Urothelium cell line (cell line): Measurements from ENCODE around the gene SMPD3.
A peak's percentile ranks its signal among the peaks of the same experiment; 100 is the strongest.

Experiments used
- DNase-seq: peaks from one replicate; pipeline ENCODE4 v3.0.0; 2011; ENCODE audit warnings: low spot score, mixed read lengths
- FAIRE-seq: peaks from 2 replicates; lab custom pipeline; 2011; peaks lifted over from hg19 to GRCh38; lab: Jason Lieb, UNC

SMPD3 gene

DNA sequence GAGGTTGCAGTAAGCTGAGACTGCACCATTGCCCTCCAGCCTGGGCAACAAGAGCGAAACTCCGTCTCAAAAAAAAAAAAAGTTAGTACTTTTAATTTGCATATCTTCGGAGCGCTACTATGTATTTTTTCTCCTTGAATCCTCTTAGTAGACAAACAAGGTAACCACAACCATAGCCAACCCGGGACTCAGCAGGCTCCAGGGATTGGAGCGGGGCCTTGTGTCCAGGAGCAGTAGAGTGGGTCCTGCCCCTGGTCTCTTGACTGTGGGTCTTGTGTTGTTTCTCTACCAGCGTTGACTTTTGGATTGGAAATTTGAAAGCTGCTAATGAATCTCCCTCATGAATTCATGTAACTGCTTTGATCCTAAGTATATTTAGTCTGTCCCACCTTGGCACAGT lies 105.2 kb downstream of the SMPD3 start:
- DNase-seq = no peak
- FAIRE-seq = no peak

DNA sequence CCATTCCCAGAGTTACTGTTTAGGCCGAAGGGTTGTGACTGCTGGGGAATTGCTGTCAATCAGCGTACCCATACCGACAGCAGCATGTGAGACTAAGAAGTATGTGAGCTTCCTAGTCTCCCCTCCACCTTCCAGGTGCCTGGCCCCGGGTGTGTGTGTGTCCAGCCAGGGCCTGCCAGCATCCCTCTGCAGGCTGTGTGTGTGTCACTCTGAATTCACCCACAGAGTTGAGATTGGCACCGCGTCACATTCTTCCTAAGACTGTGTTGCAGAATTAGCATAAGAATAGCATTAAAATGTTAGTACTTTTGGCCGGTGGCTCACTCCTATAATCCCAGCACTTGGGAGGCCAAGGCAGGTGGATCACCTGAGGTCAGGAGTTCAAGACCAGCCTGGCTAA lies 105.7 kb downstream of the SMPD3 start:
- FAIRE-seq (no peak), DNase-seq (no peak)

DNA sequence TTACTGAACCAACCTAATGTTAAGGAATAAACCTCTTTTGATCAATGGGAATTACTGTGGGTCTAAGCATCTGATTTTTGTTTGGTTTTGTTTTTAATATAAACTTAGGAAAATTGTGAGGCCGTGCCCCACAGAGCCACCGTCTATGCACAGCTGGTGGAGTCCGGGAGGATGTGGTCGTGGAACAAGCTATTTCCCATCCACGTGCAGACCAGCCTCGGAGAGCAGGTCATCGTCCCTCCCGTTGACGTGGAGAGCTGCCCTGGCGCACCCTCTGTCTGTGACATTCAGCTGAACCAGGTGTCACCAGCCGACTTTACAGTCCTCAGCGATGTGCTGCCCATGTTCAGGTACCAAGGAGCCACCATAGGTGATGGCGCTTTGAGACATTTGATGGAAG lies 109.1 kb downstream of the SMPD3 start:
- FAIRE-seq = no peak
- DNase-seq = no peak

DNA sequence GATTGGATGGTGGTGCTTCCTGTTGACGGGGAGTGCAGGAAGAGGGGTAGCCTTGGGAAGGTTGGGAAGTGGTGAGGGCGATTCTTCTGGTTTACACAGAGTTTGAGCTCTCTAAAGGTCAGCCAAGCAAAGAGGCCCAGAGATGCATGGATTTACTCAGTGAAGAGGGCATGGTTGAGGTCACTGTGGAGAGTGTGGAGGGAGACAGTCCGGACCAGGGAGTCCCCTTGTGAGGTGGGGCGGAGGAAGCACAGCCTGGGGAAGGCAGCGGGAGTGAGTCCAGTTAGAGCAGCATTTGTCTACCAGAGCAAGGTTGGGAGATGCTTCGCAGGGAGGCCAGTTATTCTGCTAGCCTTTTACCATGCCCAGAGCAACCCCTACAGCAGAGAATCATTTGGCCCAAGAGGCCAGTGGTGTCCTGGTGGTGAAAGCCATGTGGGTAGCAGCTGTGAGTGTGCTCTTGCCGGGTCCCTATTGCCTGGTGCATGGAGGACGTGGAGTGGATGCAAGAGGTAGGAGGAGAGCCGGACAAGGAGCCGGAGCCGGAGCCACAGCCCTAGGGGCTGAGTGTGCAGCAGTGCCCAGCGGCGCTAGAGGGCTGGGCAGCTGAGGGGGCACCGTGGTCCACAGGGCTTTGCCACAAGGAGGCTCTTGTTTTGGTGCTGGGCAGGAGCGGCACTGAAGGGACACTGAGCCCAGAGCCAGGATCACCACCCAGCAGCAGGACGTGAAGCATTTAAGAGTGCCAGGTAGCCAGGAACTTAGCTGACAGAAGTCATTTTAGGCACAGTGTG lies 109.8 kb downstream of the SMPD3 start:
- DNase-seq = no peak
- FAIRE-seq = no peak

DNA sequence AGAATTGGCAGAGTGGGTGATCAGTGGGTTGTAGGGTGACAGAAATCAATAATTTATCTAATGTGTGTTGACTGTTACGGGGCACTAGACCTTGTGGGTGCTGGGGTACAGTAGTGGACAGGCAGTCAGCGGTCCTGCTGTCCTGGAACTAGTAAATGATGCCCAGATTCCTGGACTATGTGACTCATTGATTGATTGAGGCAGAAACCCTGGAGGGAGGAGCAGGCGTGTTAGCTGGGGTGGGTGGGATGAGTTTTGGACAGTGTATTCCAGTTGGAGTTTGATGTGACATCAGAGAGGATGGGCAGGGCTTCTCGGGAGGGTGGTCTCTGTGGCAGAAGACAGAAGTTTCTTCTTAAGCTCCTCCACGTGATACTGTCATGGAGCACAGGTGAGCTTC lies 113.1 kb downstream of the SMPD3 start:
- DNase-seq (no peak), FAIRE-seq (no peak)

DNA sequence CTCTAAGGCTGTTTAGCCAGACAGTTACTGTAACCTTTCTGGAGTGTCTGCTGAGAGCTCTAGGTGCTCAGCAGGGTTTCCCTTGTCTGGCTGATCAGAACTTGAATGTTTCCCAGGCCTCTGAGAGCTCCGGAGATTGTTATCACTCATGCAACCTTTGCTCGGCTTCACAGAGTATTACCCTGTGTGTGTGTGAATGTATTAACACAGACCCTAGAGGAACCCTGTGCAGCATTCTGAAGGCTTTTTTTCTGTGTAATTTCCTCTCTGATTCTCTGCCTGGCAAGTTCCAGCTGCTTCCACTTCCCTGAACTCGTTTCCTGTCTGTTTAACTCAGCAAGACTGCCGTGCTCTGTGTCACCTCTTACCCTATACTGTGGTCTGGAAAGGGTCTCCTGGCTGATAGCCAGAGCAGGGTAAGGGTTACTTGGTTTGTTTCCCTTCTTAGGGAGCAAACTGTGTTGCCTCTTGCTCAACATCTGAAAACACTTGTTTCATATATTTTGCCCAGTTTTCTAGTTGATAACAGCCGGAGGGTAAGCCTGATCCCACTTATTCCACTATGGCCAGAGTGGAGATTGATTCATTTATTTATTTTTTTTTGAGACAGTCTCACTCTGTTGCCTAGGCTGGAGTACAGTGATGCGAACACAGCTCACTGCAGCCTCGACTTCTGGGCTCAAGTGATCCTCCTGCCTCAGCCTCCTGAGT lies 115.7 kb downstream of the SMPD3 start:
- FAIRE-seq (no peak), DNase-seq (no peak)

DNA sequence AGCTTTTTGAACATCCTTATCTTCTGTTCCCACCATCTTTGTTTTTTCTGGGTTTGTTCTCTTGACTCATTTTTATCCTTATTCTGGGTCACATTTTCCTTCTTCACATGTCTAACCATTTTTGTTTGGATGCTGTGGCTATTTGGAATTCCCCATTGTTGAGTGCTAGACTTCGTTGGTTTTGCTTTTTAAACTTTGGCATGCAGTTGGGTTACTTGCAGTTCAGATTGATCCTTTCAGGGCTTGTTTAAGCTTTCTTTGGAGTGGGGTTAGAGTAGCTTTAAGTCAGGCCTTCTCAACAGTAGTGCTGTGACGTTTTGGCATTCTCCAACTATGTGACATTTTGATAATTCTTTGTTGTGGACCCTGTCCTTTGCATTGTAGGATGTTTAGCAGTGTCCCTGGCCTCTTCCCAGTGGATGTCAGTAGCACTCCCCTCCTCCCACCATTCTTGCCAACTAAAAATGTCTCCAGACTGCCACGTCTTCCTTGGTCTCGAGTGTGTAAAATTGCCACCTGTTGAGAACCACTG lies 116.4 kb downstream of the SMPD3 start:
- no peak for DNase-seq
- FAIRE-seq = no peak

DNA sequence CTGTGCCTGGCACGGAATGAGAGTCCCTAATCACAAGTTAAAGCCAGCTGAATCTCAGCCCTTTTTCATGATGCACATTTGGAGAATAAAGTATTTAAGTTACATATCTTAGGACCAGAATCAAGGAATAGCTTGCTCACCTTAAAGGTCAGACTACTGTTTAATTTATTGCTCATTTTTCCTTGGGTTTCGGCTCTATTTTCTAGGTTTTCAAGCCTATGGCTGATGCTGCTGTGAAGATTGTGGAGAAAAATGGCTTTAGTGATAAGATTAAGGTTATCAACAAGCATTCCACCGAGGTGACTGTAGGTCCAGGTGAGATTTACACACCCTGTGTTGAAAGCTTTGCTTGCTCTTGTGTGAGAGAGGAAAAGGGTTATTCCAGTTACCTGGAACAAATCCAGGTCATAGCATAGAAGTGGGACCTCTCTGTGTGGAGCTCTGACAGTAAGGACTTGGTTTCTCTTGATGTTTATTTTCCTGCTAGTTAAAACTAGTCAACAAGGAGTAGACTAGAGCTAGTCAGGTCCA lies 119.4 kb downstream of the SMPD3 start:
- FAIRE-seq (no peak), DNase-seq (no peak)

DNA sequence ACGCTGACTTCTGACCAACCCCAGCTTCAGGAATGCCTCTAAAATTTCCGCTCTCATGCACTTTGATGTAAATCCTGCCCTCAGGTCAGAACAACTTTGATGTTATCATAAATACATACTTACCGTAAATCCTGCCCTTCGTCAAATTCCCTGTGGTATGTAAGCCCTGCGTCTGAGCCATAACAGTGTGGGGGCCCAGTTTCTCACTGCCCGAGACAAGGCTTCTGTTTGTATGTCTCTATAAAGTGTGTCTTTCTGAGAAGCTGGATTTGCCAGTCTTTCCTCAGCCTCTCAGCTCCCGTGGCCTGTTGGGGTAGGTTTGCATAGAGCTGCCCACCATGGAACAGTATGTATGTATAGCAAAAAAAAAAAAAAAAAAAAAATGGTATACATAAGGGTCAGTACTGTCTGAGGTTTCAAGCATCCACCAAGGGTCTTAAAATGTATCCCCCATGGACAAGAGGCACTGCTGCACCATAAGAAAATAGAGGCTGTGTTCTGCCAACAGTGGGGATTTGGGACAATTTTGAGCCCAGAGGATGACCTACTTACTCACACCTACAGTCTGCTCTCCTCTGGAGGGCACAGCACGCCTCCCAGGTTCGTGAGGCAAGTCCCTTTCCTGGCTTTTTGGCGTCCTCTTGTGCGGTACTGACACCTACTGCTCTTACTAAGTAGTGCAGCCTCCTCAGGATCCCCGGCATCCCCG lies 120.0 kb downstream of the SMPD3 start:
- FAIRE-seq = no peak
- DNase-seq = peak; percentile 83

DNA sequence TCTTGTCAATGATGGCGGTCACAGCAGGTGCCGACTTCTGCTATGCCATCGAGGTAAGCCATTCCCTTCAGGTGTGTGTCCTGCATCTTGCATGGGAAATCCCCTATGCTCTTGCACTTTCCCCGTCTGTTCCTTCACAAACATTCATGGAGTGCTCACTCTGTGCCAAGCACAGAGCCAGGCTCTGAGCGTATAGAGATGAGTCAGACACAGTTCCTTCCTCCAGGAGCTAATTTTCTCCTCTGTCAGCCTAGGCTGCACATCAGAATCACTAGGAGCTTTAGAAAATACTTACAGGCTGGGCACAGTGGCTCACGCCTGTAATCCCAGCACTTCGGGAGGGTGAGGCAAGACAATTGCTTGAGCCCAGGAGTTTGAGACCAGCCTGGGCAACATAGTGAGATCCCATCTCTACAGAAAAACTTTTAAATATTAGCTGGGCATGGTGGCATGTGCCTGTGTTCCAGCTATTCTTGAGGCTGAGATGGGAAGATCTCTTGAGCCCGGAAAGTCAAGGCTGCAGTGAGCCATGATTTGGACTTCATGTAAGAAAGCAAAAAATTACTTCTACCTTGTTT lies 123.4 kb downstream of the SMPD3 start:
- no peak for DNase-seq
- FAIRE-seq = no peak

DNA sequence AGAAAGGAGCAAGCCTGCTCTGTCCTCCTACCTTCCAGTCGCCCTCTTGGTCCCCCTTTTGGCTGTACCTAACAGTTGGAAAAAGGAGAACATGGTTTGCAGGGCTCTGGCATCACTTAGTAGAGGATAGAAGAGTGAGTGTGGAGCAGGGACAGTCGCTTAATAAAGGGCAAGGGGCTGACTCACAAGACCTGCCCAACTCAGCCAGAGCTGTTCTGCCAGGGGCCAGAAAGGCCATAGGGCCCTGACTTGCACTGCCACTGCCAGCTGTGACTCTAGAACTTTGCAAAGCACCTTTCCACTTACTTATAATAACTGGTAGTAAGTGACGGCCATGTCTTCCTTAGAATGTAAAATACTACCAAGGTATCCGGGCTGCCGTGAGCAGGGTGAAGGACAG lies 124.0 kb downstream of the SMPD3 start:
- DNase-seq (no peak), FAIRE-seq (no peak)

DNA sequence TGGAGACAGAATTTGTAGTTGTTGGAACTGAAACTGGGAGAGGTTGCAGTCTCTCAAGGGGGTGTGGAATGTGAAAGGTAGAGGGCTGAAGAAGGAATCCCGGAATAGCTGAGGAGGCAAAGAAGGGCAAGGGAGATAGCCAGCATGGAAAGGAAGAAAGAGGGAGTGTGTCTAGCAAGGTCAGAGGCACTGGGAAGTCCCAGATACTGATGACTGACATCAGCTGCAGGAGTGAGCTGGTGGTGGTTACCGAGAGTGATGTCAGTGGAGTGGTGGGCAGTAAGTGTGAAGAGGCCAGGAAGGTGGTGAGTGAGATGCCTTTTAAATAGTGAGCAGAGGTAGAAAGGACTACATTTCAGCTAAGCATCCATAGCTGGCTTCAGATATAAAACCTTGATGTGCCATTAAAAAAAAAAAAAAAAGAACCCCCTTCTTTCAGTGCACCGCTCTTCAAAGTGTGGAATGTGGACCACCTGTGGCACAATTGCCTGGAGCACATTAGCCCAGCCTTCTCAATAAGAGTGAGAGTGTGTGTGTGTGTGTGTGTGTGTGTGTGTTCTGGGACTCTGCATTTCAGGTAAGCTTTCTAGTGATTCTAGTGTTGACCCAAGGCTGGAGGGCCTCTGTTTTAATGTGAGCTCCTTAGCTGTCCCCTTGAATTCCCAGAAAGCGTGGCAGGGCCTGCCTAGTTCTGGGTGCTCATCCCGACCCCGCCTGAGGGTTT lies 129.0 kb downstream of the SMPD3 start:
- no peak for DNase-seq

DNA sequence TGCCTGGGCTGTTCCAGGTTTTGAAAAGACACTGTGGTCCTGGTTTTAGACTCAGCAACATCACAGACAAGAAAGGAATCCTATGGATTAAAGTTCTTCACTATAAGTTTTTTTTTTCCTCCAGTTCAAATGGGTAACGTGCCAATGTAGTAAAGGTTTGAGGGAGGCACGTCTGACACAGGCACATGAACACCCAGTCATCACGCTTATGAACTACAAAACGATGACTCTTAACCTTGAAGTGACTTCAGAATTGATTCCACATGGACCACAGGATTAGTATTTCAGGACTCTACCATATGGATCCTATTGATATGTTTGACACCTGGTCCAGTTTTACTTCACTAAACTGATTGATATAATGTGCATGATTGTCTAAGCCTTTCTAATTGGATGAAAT lies 135.2 kb downstream of the SMPD3 start:
- no peak for DNase-seq
- FAIRE-seq = no peak

More for the DNA sequence above, 129.0 kb downstream of the SMPD3 start:
- FAIRE-seq = no peak

DNA sequence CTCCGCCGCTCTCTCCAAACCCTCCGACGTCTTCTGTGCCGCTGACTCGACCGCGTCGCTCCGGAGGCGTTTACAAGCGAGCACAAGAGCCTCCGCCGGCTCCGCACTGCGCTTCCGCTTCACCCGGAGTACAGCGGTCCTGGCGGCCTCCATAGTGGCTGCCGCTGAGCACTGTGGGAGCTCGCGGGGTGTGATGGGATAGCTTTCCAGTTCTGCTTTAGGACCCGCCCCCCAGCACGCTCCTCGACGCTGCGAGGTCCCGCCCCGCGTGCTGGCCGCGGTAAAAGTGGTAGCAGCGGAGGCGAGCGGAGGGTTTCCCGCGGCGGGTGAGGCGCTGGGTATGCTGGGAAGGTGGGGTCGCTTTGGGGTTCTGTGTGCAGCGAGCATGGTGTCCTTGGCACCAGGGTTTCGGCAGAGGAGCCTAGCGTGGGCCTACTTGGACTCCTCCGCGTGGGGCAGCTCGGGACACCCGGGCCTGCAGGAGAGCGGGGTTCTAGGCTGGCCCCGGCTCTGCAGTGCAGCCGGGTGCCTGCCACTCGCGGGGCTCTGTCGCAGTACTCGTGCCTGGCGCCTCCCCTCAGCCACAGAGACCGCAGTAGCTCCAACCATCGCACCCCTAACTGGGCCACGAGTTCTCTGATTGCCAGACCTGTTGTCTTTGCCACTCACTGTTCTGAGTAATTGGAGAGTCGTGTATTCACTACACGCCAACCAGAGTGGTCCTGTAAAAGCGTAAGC lies 137.4 kb downstream of the SMPD3 start, which contains the start of the genes PRMT7 and SLC7A6OS:
PRMT7 (plus strand) TSS at position 246 of the 738 bp plus-strand sequence. CDS start 4,961 bp downstream, outside the sequence.
SLC7A6OS (minus strand) TSS at position 173 of the 738 bp plus-strand sequence; CDS start at position 153, 20 bp downstream.
- DNase-seq = peak; percentile 98
- no peak for FAIRE-seq

DNA sequence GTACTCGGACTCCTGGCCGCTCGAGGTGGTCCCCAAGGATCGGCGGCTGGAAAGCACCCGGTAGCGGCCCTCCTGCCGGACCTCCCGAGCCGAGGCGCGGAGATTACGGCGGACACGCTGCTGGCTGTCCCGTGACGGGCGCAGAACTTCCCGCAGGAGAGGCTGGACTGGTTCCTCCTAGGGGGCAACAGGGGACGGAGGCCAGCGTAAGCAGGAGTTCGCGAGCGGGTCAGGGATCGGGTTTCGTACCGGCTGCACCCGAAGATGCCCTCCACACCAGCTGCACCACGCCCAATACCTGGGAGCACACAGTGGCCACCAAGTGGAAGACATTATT lies 137.9 kb downstream of the SMPD3 start:
- FAIRE-seq (no peak), DNase-seq (no peak)

DNA sequence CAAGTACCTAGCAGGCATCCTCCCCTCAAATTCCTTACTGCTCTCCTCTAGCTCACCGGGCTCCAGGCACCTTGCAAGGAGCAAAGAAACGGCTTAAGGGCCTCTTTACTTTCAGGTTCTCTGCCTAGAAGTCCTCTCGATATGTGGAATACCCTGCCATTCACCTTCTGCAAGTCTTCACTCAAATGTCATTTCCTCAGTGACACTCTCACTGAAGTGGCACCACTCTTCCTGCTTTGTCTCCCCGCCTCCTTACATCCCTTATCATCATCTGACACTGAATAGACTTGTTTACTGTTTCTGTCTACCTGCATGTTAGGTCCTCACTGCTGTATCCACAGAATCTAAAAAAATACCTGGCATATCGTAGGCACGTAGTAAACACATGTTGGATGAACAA lies 138.5 kb downstream of the SMPD3 start:
- DNase-seq (no peak), FAIRE-seq (no peak)
